IMR-90 (cell line): ENCODE data around the gene SH3TC1. TPM values are rescaled to one million over a fixed set of nuclear protein-coding genes. Genes with fewer than 3 reads are reported as not detected.

ENCODE experiments used
- ATAC-seq: fragments of 200-7000 bp; cut with Tn5 transposase; 2 replicates; pipeline ENCODE4 v1.9.1; 2020; ENCODE audit warnings: low read depth, mild to moderate bottlenecking, moderate library complexity
- BruUV-seq: library from RNA; stranded (reverse); fragments of 400-500 nt; replicated peaks from 2 replicates; lab custom pipeline; 2021; lab: Mats Ljungman, UMichigan
- CTCF ChIA-PET: fragments of 300-600 bp; formaldehyde crosslinking; extraction: SDS; loops from one replicate; lab custom pipeline; 2021; ENCODE audit warnings: antibody characterized with exemption; lab: Yijun Ruan, JAX
- POLR2A ChIA-PET: fragments of 300-600 bp; sonication (Branson Sonifier 250); formaldehyde crosslinking; loops from one replicate; lab custom pipeline; 2022; ENCODE audit warnings: antibody characterized with exemption; ENCODE audit not compliant: unreplicated experiment; lab: Charles Lee
- DNase-seq: peaks from one replicate; pipeline ENCODE4 v3.0.0; 2013
- H2AFZ ChIP-seq: replicated peaks from 2 replicates; pipeline ENCODE3; 2013; ENCODE audit warnings: low read length, mild to moderate bottlenecking; ENCODE audit not compliant: poor library complexity
- H2AK5ac ChIP-seq: 2 replicates; pipeline ENCODE4 v1.6.1; 2013; ENCODE audit warnings: low read depth, low read length, inconsistent platforms
- H2AK9ac ChIP-seq: replicated peaks from 2 replicates; pipeline ENCODE3; 2013; ENCODE audit warnings: mild to moderate bottlenecking, low read depth, low read length, moderate library complexity; ENCODE audit not compliant: poor library complexity
- H2BK120ac ChIP-seq: 2 replicates; pipeline ENCODE4 v1.6.1; 2013; ENCODE audit warnings: low read depth, low read length, inconsistent platforms
- H2BK15ac ChIP-seq: 3 replicates; pipeline ENCODE4 v1.6.1; 2013; ENCODE audit warnings: low read depth, low read length, inconsistent platforms
- H2BK20ac ChIP-seq: 2 replicates; pipeline ENCODE4 v1.6.1; 2013; ENCODE audit warnings: low read depth, mild to moderate bottlenecking, inconsistent platforms, low read length, moderate library complexity
- H2BK5ac ChIP-seq: 2 replicates; pipeline ENCODE4 v1.6.1; 2013; ENCODE audit warnings: mild to moderate bottlenecking, low read depth, low read length, inconsistent platforms; ENCODE audit not compliant: poor library complexity, severe bottlenecking
- H3K14ac ChIP-seq: replicated peaks from 2 replicates; pipeline ENCODE4 v1.6.1; 2013; ENCODE audit warnings: low read depth, low read length, inconsistent platforms
- H3K18ac ChIP-seq: 2 replicates; pipeline ENCODE4 v1.6.1; 2013; ENCODE audit warnings: low read depth, low read length, control low read depth
- H3K23ac ChIP-seq: 2 replicates; pipeline ENCODE4 v1.6.1; 2013; ENCODE audit warnings: low read depth, low read length, inconsistent platforms
- H3K27ac ChIP-seq: 2 replicates; pipeline ENCODE4 v1.5.1; 2013; ENCODE audit warnings: mild to moderate bottlenecking, control low read depth, low read length; ENCODE audit not compliant: insufficient read depth
- H3K27me3 ChIP-seq: 2 replicates; pipeline ENCODE4 v1.6.1; 2013; ENCODE audit warnings: low read length; ENCODE audit not compliant: control insufficient read depth, insufficient read depth
- H3K36me3 ChIP-seq: 2 replicates; pipeline ENCODE4 v1.6.1; 2013; ENCODE audit warnings: low read length, mixed read lengths; ENCODE audit not compliant: control insufficient read depth, insufficient read depth
- H3K4ac ChIP-seq: 2 replicates; pipeline ENCODE4 v1.6.1; 2013; ENCODE audit warnings: low read depth, low read length, inconsistent platforms
- H3K4me1 ChIP-seq: 2 replicates; pipeline ENCODE4 v1.6.1; 2013; ENCODE audit warnings: low read length, mixed read lengths; ENCODE audit not compliant: control insufficient read depth, insufficient read depth
- H3K4me2 ChIP-seq: 2 replicates; pipeline ENCODE4 v1.6.1; 2013; ENCODE audit warnings: low read depth, mild to moderate bottlenecking, control low read depth, low read length, moderate library complexity
- H3K4me3 ChIP-seq: 2 replicates; pipeline ENCODE4 v1.5.1; 2013; ENCODE audit warnings: low read depth, mild to moderate bottlenecking, control low read depth, low read length, moderate library complexity; ENCODE audit not compliant: insufficient read depth
- H3K56ac ChIP-seq: 2 replicates; pipeline ENCODE4 v1.6.1; 2013; ENCODE audit warnings: low read length, inconsistent platforms; ENCODE audit not compliant: insufficient read depth; ENCODE audit errors: extremely low read depth
- H3K79me1 ChIP-seq, 2 experiments: 2 replicates each; pipeline ENCODE4 v1.6.1; 2013; ENCODE audit warnings: low read length in 2 of 2, inconsistent platforms in 1 of 2, low read depth in 1 of 2
- H3K9ac ChIP-seq: 2 replicates; pipeline ENCODE4 v1.6.1; 2013; ENCODE audit warnings: low read depth, low read length, control low read depth
- H3K9me1 ChIP-seq: 2 replicates; pipeline ENCODE4 v1.6.1; 2013; ENCODE audit warnings: low read length, inconsistent platforms; ENCODE audit not compliant: insufficient read depth
- H3K9me3 ChIP-seq: 2 replicates; pipeline ENCODE4 v1.6.1; 2013; ENCODE audit warnings: low read length; ENCODE audit not compliant: control insufficient read depth, insufficient read depth
- H4K20me1 ChIP-seq: 2 replicates; pipeline ENCODE4 v1.6.1; 2013; ENCODE audit warnings: low read length, inconsistent platforms; ENCODE audit not compliant: insufficient read depth
- H4K5ac ChIP-seq: 2 replicates; pipeline ENCODE4 v1.6.1; 2013; ENCODE audit warnings: mild to moderate bottlenecking, low read depth, low read length, control low read depth
- H4K8ac ChIP-seq, 2 experiments: 2 replicates each; pipeline ENCODE4 v1.6.1; 2013; ENCODE audit warnings: low read depth in 2 of 2, low read length in 2 of 2, control low read depth in 1 of 2, inconsistent platforms in 1 of 2
- H4K91ac ChIP-seq: 2 replicates; pipeline ENCODE4 v1.6.1; 2013; ENCODE audit warnings: low read depth, low read length, inconsistent platforms; ENCODE audit not compliant: insufficient read depth
- FOS ChIP-seq: fragments of 150-350 bp; IDR thresholded peaks from 2 replicates; pipeline ENCODE4 v1.6.1; 2016; ENCODE audit warnings: low read depth, low read length
- MAFK ChIP-seq: IDR thresholded peaks from 2 replicates; pipeline ENCODE4 v1.6.1; 2012; ENCODE audit warnings: low read depth, low read length, improper control_type of control experiment
- NFE2L2 ChIP-seq: fragments of 150-350 bp; IDR thresholded peaks from 2 replicates; pipeline ENCODE4 v1.6.1; 2016; ENCODE audit warnings: low read depth, mild to moderate bottlenecking, low read length
- RFX5 ChIP-seq: IDR thresholded peaks from 2 replicates; pipeline ENCODE4 v1.8.0; 2012; ENCODE audit warnings: low read depth, mild to moderate bottlenecking, low read length, moderate library complexity
- WGBS, 2 experiments: methylation state at CpG; one replicate each; pipeline versions ENCODE4 v1.1.5 to v1.1.7; 2013; ENCODE audit warnings: missing lambda C conversion rate in 2 of 2; ENCODE audit not compliant: insufficient read length in 1 of 2; ENCODE audit errors: extremely low coverage in 2 of 2; 5-methylcytosine and 5-hydroxymethylcytosine counted together
- dilution Hi-C: fragments of 300-500 bp; cut with HindIII; formaldehyde crosslinking; loops from one replicate; pipeline ENCODE4 v1.14.3; 2018; ENCODE audit warnings: low sequenced_read_pairs; ENCODE audit not compliant: unreplicated experiment
- in situ Hi-C: fragments of 300-500 bp; cut with MboI; formaldehyde crosslinking; loops from 3 replicates; pipeline ENCODE4 v1.14.3; 2019; ENCODE audit warnings: low sequenced_read_pairs, inconsistent platforms, mixed read lengths
- intact Hi-C: fragments of 100-400 bp; cut with micrococcal nuclease; formaldehyde crosslinking; loops from 2 replicates; pipeline ENCODE4 v1.10.0; 2022
- polyA plus RNA-seq, 3 experiments: library from polyadenylated mRNA; depleted of rRNA; stranded (reverse); fragments of >200 nt; gene quantifications; 2 replicates each; pipeline ENCODE4 v1.2.3, GENCODE V29; 2012; ENCODE audit warnings: low replicate concordance in 1 of 3
- total RNA-seq: library from RNA; depleted of rRNA; stranded (reverse); fragments of >200 nt; gene quantifications from 2 replicates; pipeline ENCODE4 v1.2.3, GENCODE V29; 2012
- TF ChIP-seq, protein P1 (sequence below): fragments of 150-350 bp; IDR thresholded peaks from 2 replicates; pipeline ENCODE4 v1.6.1; 2016; ENCODE audit warnings: low read depth, mild to moderate bottlenecking, low read length, moderate library complexity, borderline replicate concordance
- TF ChIP-seq, protein P2 (sequence below): fragments of 150-350 bp; IDR thresholded peaks from 2 replicates; pipeline ENCODE4 v1.6.1; 2017; ENCODE audit warnings: mild to moderate bottlenecking, antibody characterized with exemption, low read length, low read depth
- TF ChIP-seq, protein P3 (sequence below): conservative IDR thresholded peaks from 2 replicates; pipeline ENCODE4 v1.5.1; 2012; ENCODE audit warnings: mild to moderate bottlenecking, low read depth, low read length, improper control_type of control experiment

The SH3TC1 gene
- total and polyA plus RNA-seq, 2 of the 4 experiments (the other 2 are of a cell fraction), result 1.6 to 2.2 TPM

DNA sequence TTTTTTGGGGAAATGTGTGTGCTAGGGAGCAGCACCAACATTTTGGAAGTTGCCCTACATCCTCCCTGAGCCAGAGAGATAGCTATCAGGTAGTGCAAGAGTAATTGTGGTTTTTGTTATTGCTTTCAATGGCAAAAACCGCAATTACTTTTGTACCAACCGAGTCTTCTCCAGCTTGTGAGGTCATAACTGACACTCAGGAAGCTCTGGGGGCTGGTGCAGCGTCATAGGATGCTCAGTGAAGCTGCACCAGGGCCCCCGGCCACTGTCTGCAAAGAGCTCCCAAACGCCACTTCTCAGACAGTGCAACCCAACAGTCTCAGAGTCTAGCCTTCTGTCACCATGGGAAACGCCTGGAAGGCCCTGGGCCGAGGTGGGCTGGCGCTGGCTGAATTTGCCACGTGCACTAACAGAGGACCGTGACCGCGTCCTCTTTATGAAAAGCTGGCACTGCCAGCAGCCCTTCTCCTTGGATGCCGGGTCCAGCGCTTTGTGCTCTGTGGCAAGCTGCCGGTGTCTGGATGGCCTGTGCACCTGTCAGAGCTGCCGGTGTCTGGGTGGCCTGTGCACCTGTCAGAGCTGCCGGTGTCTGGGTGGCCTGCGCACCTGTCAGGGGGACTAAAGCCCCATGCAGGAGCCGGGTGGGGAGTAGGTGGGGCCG is 19.4 kb downstream of the SH3TC1 start:
- Histone ChIP-seq H3K18ac (no peak overlapping the region), H4K20me1 (peaks cover 8% of the 10 kb centered on the region; the same call in 1 of the 2 replicates), H4K8ac (no peak overlapping the region), H2AK5ac (no peak overlapping the region), H3K4me3 (no peak overlapping the region), H2BK20ac (no peak overlapping the region), H2AFZ (no peak overlapping the region), H3K9ac (no peak overlapping the region), H4K91ac (no peak overlapping the region), H3K23ac (no peak overlapping the region), H3K9me3 (no peaks in the 10 kb centered on the region), H3K79me1 (no peaks in the 10 kb centered on the region), H4K5ac (no peak overlapping the region), H3K14ac (no peak overlapping the region), H2BK5ac (no peak overlapping the region), H3K27me3 (peaks cover 5% of the 10 kb centered on the region; the same call in 1 of the 2 replicates), H3K56ac (no peak overlapping the region), H3K4me1 (peaks cover 3% of the 10 kb centered on the region; the same call in 1 of the 2 replicates), H2AK9ac (no peak overlapping the region), H3K4me2 (no peak overlapping the region), H2BK120ac (no peak overlapping the region), H3K27ac (no peak overlapping the region), H3K36me3 (no peaks in the 10 kb centered on the region), H2BK15ac (no peak overlapping the region), H3K4ac (no peak overlapping the region), H3K9me1 (peaks cover 5% of the 10 kb centered on the region)
- ATAC-seq (no peak), DNase-seq (no peak)
- CTCF ChIA-PET, result no interaction called here
- 82% methylated on average over 14 of the region's 20 CpGs; no CpG with 5 or more reads in 1 of the 2 experiments for WGBS, 2 experiments
- dilution Hi-C loops (no loop called here), in situ Hi-C loops (loop anchor here (25.0 kb wide), 1 partner anchor 394 kb away; no protein-coding TSS in a partner anchor), intact Hi-C loops (loop anchor here (5.0 kb wide), 1 partner anchor 41 kb away; no protein-coding TSS in a partner anchor)
- no TSS peak for BruUV-seq
- POLR2A ChIA-PET, result no interaction called here
- TF ChIP-seq, protein P1, sequence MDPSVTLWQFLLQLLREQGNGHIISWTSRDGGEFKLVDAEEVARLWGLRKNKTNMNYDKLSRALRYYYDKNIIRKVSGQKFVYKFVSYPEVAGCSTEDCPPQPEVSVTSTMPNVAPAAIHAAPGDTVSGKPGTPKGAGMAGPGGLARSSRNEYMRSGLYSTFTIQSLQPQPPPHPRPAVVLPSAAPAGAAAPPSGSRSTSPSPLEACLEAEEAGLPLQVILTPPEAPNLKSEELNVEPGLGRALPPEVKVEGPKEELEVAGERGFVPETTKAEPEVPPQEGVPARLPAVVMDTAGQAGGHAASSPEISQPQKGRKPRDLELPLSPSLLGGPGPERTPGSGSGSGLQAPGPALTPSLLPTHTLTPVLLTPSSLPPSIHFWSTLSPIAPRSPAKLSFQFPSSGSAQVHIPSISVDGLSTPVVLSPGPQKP, result no peak
- TF ChIP-seq RFX5 (no peak), NFE2L2 (no peak), MAFK (no peak), FOS (no peak)
- TF ChIP-seq, protein P2, sequence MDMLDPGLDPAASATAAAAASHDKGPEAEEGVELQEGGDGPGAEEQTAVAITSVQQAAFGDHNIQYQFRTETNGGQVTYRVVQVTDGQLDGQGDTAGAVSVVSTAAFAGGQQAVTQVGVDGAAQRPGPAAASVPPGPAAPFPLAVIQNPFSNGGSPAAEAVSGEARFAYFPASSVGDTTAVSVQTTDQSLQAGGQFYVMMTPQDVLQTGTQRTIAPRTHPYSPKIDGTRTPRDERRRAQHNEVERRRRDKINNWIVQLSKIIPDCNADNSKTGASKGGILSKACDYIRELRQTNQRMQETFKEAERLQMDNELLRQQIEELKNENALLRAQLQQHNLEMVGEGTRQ, result no peak
- TF ChIP-seq, protein P3, sequence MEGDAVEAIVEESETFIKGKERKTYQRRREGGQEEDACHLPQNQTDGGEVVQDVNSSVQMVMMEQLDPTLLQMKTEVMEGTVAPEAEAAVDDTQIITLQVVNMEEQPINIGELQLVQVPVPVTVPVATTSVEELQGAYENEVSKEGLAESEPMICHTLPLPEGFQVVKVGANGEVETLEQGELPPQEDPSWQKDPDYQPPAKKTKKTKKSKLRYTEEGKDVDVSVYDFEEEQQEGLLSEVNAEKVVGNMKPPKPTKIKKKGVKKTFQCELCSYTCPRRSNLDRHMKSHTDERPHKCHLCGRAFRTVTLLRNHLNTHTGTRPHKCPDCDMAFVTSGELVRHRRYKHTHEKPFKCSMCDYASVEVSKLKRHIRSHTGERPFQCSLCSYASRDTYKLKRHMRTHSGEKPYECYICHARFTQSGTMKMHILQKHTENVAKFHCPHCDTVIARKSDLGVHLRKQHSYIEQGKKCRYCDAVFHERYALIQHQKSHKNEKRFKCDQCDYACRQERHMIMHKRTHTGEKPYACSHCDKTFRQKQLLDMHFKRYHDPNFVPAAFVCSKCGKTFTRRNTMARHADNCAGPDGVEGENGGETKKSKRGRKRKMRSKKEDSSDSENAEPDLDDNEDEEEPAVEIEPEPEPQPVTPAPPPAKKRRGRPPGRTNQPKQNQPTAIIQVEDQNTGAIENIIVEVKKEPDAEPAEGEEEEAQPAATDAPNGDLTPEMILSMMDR, result no peak
